SHP77 treated with DMSO at 0.1 percent for 48 hours (cell line): ENCODE results near the gene PAX2.

Experiments
- DNase-seq: peaks from one replicate; lab custom pipeline; 2025; lab: John Stamatoyannopoulos, UW

Gene PAX2

DNA sequence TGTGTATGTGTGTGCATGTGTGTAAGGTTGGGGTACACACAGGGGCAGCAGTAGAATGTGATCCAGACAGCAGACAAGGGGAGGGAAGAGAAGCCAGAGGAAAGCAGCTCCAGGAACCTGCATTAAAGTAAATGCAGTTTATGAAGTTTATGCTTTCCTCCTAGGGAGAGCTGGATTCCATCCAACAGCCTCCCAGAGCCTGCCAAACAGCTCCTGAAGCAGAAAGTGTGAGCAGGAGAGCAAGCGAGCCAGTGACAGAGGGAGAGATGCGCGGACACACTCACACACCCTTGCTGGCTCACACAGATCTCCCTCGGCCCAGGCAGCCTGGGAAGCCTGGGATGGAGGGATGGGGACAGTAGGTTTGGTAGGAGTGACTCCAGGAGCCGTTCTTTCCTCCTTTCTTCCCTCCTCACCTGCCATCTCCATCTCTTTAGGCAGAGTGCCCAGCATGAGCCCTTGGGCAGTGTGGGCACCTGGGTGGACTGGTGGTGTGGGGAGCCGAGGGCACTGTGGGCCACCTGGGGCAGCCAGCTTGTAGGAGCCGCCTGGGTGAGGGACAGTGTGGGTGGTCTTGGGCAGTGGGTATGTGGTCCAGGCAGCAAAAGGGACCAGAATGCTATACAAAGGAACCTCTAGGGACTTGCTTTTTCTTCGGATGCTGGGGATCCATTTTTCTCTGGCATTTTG lies 46.1 kb downstream of the PAX2 start:
- DNase-seq: no peak

DNA sequence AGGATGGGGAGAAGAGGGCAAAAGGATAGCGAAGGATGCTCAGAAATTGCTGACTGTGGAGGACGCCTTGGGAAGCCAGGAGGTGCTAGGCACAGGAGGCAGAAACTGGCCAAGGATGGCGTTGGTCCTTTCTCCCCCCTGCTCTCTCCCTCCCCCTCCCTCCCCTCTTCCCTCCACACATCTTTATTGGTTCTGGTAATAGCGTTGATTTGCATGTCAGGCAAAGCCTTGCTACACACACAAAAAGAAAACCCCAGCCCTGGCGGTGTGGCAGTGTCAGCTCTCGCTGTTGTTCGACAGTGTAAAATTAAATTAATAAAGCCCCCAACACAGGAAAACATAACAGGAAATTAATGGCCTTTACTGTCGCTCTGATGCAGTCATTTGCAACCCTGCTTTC lies 47.2 kb downstream of the PAX2 start:
- no peak for DNase-seq

DNA sequence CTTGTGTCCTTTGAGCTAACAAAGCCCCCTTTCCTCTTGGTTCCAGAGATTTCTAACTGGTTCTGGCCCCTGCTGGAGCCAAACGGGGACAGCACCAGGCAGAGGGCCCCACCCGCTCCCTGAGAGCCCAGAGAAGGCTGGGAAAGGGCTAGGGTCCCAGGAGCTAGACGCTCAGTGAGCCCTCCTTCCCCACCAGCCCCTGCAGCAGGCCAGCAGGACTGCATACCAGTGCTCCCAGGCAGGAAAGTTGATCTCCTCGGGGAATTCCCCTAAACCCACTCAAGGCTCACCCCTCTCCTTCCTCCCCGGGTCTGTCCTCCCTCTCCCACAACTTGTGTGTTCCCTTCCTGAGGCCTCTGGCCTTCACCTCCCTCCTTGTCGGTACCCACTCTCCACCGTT lies 47.7 kb downstream of the PAX2 start:
- DNase-seq: no peak

DNA sequence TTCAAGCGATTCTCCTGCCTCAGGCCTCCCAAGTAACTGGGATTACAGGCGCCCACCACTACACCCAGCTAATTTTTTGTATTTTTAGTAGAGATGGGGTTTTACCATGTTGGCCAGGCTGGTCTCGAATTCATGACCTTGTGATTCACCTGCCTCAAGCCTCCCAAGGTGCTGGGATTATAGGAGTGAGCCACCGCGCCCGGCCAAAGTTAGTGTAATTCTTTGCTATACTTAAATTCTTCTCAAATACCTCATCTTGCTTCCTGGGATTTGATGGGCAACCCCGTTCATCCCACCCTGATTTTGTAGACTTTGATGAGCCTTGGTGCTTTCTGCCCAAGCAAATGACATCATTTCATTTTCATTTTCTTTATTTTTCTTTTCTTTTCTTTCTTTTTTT lies 54.5 kb downstream of the PAX2 start:
- no peak for DNase-seq

GRCh38 chr10:100800931-100801330 lies 55.5 kb downstream of the PAX2 start:
- DNase-seq: no peak

DNA sequence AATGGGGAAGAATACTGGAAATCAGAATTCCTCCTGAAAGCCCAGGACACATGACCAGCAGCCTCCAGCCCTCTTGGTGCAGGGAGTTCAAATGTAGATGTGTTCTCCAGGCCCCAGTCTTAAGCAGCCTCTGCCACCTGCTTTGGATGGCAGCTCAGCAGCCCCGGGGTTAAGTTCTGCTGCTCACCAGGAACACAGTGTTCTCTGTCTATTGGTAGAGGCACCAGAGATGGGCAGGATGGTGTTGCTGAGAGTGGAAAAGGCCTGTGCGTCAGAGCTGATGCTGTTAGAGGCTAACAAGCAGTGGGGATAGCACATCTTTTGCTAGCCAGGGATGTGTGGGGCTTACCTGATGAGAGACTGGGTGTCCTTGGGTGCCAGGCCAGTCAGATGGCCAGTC lies 56.8 kb downstream of the PAX2 start:
- DNase-seq: no peak

GRCh38 chr10:100802607-100803006 lies 57.2 kb downstream of the PAX2 start:
- no peak for DNase-seq

- no peak for DNase-seq
These were observed 58.1 kb downstream of the PAX2 start for GRCh38 chr10:100803492-100803891.

DNA sequence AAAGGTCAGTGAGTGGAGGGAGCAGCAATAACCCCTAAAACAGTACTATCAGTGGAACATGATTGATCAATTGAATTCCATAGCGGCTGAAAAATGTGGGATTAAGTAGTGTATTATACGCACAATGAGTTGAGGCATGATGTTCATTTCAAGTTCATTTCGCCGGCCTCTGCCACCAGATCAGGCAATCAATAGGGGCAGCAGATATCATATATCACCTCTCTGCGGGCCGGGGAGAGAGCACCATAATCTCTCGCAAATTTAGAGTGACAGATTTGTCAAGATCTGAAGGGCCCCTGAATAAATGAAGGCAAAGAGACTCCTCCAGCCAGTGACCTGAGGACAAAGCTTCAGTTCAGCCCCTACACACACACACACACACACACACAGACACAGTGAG lies 58.5 kb downstream of the PAX2 start:
- DNase-seq: no peak

DNA sequence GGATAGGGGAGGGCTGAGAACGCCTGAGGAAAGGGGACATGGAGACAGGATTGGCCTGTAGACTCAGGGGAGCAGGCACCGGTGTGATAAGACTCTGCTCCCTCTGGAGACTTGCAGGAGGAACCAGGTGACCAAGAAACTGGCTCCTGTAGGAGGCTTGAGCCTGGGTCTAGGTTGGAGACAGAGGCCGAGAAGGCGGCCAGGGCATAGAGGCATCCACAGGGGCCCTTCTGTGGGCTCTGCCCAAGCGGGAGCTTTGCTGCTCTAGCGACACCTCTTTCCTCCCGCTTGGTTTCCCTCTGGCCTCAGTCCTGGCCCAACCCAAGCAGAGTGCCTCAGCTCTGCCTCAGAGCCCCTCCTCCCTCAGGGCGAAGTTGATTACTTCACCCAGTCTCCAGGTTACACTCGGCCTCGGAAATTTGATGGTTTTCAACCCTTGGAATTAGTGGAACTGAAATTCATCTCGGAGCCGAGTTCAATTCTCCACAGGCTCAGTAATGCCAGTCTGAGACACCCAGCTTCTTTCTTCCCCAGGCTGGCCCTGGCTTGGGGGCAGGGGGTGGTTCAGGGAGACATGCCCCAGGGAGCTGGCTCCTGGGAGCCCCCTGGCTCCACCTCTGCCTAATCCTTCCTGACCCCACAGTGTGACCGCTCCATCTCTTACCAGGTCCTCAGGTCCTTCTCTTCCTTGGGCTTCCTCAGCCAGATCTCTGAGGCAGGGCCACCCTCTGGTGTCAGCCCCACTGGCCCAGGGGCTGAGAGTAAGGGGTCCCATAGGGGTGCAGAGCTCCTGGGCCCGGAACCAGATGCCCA lies 60.4 kb downstream of the PAX2 start:
- DNase-seq: no peak

GRCh38 chr10:100806356-100806645 lies 60.9 kb downstream of the PAX2 start:
- no peak for DNase-seq

DNA sequence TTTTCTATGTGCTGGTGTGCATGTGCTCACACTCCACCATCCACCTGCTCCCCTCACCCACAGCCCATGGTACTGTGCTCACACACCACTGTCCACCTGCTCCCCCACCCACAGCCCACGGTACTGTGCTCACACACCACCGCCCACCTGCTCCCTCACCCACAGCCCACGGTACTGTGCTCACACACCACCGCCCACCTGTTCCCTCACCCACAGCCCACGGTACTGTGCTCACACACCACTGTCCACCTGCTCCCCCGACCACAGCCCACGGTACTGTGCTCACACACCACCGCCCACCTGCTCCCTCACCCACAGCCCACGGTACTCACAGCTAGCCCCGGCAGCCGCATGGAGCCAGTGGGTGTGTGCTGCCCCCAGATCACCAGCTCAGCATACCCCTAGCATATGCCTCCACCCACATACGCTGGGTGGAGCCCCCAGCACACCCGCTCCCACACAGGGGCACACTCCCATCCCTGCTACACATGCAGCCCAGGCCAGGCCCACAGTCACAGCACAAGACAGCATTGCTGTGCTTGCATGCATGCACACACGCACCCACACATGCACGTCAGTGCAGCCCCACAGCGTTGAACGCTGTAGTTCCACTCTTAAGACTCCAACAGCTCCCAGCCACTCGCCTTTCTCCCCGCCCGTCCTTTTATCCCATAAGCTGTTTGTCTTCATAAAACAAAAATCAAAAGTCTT lies 62.0 kb downstream of the PAX2 start:
- no peak for DNase-seq

GRCh38 chr10:100808876-100809275 lies 63.5 kb downstream of the PAX2 start:
- no peak for DNase-seq

GRCh38 chr10:100810091-100810834 lies 64.9 kb downstream of the PAX2 start:
- DNase-seq: no peak

- no peak for DNase-seq
These were observed 65.4 kb downstream of the PAX2 start for GRCh38 chr10:100810835-100811116.

- no peak for DNase-seq
These were observed 65.9 kb downstream of the PAX2 start for GRCh38 chr10:100811261-100811660.

DNA sequence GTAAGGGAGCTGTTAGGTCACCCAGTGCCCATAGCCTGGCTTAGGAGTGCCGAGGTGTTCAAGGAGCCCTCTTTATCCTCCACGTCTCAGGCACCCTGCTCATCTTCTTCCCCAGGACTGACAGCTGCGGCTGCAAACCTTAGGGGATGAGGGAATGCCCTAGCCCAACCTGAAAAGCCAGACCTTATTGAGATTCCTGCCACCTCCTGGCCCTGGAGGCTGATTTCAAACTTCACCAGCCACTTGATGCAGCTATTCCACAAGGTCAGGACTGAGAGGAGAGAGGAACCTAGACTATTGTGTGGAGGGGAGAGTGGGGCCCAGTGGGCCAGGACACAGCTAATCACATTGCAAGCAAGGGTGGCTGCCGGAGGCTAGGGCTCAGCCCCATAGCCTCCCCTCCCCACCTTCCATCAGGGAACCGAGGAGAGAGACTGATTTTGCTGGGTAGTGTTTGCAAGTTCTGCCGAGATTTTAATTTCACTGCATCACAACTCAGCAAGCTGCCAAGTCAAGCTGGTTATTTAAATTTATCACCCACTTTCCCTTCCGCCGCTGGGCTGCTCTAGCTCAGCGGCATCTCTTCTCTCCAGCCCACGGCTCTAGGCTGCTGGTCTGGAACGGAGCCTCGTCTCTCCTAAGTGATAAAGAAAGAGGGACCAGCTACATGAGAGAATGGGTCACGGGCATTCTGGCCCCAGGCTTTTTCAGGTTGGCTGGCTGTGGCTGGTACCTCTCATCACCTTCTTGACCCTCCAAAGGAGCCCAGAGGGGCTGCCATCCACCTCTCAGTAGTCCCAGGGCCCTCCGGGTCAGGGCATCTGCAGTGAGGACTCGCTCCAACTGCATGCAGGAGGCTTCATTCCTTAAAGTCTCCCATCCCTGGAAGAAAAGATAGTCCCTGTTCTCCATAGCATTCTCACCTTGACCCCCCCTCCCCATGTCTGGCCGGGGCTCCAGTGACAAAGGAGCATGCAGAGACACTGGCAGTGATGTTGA lies 66.7 kb downstream of the PAX2 start:
- no peak for DNase-seq

- no peak for DNase-seq
These were observed 67.6 kb downstream of the PAX2 start for GRCh38 chr10:100812978-100813377.

DNA sequence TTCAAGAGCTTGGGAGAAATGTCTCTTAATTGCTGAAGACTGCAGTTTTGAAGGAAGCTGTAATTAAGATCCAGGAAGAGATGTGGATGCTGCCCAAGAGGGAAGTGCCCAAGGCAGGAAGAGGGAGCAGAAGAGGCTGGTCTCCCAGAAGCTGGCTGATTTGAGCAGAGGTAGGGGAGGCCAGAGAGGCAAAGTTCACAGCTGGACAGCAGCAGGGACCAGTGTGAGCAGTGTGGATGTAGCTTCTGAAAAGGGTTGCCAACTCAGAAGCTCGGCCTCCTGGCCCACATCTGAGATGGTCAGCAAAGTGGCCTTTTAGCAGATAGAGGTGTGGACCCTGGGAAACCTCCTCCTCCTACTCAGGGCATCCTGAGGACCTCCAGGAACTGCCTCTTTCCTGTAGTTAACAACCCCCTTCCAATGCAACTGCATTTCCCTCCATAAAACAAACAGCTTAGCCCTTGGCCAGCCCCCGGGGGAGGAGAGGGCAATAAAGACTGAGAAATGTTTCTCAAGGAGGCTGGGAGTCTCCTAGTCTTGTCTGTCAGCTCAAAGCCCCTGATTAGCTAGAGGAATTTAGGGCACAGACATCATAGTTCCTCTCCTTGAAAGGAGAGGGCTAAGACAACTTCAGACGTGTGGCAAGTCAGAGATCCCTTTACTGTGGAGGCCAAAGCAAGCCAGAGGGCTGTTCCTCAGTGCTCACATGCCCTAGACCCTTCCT lies 69.5 kb downstream of the PAX2 start:
- DNase-seq: no peak

DNA sequence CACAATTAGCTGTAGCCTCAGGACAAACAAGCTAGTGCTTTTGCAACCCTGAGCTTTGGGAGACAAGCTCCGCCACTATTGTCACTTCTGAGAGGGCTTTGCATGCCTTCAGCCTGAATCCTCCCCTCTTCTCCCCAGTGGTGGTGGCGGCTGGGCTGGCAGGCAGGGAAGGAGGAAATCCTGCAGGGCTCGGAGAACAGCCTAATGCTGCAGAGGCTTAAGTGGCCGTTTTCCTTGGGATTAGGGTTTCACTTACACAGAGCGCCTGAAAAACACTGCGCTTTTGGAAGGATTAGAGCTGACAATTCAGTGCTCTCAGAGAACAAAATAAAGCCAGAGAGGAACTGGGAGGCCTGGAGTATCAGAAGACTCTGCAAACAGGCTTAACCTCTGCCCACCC lies 71.3 kb downstream of the PAX2 start:
- DNase-seq: no peak

DNA sequence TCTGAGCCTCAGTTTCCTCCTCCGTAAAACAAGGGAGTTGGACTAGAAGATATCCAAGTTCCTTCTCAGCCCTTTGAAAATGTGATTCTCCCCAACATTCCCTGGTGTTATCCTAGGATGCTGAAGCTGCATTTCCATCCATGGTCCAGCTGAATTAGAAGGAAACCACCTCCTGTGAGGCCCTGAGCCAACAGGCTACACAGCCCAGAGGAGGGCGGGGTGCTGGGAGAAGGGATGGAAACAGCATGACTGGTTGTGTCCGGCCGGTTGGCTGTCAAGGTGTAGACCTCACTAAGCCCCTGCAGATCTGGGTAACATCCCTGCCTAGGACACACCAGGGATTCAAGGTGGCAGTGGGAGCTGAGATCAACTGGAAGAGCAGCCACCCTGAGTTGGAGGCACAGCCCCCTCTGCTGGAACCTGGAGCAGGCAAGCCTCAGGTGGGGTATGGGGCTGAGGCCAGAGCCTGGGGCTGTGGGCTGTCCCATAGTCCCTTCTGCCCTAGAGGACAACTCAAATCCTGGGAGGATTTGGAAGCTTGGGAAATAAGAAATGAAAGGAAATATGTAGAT lies 72.0 kb downstream of the PAX2 start:
- no peak for DNase-seq
